SK-MEL-5 (cell line): ENCODE data around the gene CDCA3. TPM values are rescaled to one million over a fixed set of nuclear protein-coding genes. Genes with fewer than 3 reads are reported as not detected.

Experiments used
- DNase-seq: peaks from one replicate; pipeline ENCODE4 v3.0.0-alpha.2; 2016; ENCODE audit warnings: low read depth, low spot score
- in situ Hi-C: cut with HindIII; loops from 2 replicates; pipeline ENCODE4 v1.10.0; 2016; ENCODE audit warnings: low sequenced_read_pairs, high pct_unique_total_duplicates, low pct_unique_long_range_greater_than_20kb
- total RNA-seq: library from RNA; depleted of rRNA; stranded (reverse); fragments of >200 nt; shearing (Covaris generic); gene quantifications from 2 replicates; pipeline ENCODE4 v1.2.3, GENCODE V29; 2014

The CDCA3 gene
- total RNA-seq, 1 experiment from 2014 or later, result 52.3 TPM

DNA sequence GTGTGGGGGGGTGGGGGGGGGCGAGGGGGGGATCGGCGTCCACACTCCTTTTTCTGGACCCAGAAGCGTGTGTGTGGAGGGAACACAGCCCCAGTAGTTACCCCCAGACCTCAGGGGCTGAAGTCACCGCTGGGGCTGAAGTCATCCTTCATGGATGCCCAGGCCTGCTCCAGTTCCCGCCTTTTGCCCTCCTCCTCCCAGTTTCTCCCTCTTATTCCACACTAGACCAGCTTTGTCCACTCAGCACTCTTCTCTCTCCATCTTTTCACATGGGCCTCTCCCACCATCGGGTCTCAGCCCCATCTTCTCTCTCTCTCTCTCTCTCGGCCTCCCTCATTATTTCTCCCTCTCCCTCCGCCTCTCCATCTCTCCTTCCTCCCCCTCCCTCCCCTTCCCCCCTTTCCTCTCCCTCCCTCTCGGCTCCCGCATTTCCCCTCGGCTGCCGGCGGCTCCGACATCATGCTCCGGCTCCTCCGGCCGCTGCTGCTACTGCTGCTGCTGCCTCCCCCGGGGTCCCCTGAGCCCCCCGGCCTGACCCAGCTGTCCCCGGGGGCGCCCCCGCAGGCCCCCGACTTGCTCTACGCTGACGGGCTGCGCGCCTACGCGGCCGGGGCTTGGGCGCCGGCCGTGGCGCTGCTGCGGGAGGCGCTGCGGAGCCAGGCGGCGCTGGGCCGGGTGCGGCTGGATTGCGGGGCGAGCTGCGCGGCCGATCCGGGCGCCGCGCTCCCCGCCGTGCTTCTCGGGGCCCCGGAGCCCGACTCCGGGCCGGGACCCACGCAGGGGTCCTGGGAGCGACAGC lies 22.9 kb downstream of the CDCA3 start, which contains the start of gene P3H3:
P3H3 (plus strand) TSS at position 426 of the 799 bp plus-strand sequence; CDS start at position 460, 34 bp downstream.
- in situ Hi-C loops, result no loop called here
- DNase-seq, result peak; percentile 30

GRCh38 chr12:6827437-6827911 lies 23.6 kb downstream of the CDCA3 start:
- in situ Hi-C loops, result no loop called here
- peak; percentile 89 for DNase-seq

GRCh38 chr12:6826734-6827436 lies 24.2 kb downstream of the CDCA3 start:
- in situ Hi-C loops, result no loop called here
- DNase-seq, result no peak

GRCh38 chr12:6826125-6826733 lies 24.9 kb downstream of the CDCA3 start:
- in situ Hi-C loops, result no loop called here
- DNase-seq, result no peak

- DNase-seq, result peak; percentile 84
- in situ Hi-C loops, result no loop called here
Measured at GRCh38 chr12:6825398-6826124, 25.5 kb downstream of the CDCA3 start.

DNA sequence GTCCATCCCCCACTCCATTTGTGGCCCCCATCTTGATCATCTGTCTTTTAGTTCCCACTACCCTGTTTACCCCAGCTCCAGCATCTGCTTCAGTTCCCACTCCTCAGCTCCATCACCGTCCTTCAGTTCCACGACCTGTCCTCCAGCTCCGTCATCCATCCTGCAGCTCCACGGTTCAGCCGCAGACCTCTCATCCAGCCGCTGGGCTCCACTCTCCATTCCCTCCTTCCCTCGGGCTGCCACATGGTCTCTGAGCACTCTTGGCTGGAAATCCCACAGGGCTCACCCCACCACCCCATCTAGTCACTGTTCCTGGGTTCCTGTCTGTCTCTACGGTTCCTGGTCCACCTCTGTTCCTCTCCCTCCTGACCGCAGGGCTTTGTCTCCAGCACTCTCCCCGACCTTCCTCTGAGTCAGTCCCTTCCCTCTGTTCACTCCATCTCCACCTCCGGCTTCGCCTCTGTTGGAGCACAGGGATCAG lies 26.1 kb downstream of the CDCA3 start:
- in situ Hi-C loops, result no loop called here
- no peak for DNase-seq

DNA sequence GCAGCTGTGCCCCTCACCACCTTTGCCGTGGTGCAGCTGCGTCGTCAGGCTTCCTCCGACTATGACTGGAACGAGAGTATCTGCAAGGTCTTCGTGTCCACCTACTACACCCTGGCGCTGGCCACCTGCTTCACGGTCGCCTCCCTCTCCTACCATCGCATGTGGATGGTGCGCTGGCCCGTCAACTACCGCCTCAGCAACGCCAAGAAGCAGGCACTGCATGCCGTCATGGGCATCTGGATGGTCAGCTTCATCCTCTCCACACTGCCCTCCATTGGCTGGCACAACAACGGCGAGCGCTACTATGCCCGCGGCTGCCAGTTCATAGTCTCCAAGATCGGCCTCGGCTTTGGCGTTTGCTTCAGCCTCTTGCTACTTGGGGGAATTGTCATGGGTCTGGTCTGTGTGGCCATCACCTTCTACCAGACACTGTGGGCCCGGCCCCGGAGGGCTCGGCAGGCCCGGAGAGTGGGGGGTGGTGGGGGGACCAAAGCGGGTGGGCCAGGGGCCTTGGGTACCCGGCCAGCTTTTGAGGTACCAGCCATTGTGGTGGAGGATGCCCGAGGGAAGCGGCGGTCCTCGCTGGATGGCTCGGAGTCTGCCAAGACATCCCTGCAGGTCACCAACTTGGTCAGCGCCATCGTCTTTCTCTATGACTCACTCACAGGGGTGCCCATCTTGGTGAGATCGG lies 26.9 kb downstream of the CDCA3 start:
- in situ Hi-C loops, result no loop called here

DNA sequence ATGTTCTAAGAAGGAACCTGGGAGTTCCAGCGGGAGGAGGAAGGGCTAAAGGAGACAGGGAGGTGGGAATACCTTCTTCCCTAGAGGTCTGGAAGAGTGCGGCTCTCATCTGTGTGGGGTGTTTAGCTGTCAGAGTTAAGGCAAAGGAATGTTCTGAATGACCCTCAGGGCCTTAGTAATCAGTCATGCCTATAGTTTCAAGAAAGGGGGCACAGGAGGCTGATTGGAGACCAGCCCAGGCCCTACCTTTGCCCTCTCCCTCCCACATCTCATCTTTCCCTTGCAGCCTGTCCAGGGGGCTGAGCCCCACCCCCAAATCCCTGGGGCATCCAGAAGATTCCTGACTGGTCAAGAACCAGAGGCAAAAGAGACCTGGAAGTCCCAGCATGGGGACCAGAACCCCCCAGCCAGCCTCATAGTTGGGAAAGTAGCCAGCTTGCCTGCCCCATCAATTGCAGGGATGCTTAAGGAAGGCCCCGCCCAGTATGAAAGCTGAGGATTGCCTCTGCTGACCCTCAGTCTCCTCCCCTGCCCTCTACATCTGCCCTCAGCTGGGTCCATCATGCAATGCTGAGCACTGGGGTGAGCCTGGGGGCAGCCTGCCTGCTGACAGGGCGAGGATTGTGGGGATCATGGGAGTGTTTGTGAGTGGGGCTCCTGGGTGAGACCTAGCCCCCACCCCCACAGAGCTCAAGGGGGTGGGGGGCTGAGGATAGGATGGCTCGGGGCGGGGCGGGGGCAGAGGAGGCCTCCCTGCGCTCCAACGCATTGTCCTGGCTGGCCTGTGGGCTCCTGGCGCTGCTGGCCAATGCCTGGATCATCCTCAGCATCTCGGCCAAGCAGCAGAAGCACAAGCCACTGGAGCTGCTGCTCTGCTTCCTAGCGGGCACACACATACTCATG lies 27.7 kb downstream of the CDCA3 start:
- in situ Hi-C loops, result no loop called here
- DNase-seq, result no peak

More for the DNA sequence above, 26.9 kb downstream of the CDCA3 start:
- no peak for DNase-seq

- in situ Hi-C loops, result no loop called here
- DNase-seq, result no peak
Measured at GRCh38 chr12:6822426-6823135, 28.5 kb downstream of the CDCA3 start.

- in situ Hi-C loops, result no loop called here
Measured at GRCh38 chr12:6821591-6822425, 29.3 kb downstream of the CDCA3 start, which contains the start of gene GPR162. Gene GPR162 (plus strand): TSS chr12:6821821. CDS start chr12:6823899, 2,078 bp downstream.

GRCh38 chr12:6820166-6820565 lies 30.9 kb downstream of the CDCA3 start:
- no peak for DNase-seq
- in situ Hi-C loops, result no loop called here

More at GRCh38 chr12:6821591-6822425, 29.3 kb downstream of the CDCA3 start, which contains the start of gene GPR162:
- no peak for DNase-seq

DNA sequence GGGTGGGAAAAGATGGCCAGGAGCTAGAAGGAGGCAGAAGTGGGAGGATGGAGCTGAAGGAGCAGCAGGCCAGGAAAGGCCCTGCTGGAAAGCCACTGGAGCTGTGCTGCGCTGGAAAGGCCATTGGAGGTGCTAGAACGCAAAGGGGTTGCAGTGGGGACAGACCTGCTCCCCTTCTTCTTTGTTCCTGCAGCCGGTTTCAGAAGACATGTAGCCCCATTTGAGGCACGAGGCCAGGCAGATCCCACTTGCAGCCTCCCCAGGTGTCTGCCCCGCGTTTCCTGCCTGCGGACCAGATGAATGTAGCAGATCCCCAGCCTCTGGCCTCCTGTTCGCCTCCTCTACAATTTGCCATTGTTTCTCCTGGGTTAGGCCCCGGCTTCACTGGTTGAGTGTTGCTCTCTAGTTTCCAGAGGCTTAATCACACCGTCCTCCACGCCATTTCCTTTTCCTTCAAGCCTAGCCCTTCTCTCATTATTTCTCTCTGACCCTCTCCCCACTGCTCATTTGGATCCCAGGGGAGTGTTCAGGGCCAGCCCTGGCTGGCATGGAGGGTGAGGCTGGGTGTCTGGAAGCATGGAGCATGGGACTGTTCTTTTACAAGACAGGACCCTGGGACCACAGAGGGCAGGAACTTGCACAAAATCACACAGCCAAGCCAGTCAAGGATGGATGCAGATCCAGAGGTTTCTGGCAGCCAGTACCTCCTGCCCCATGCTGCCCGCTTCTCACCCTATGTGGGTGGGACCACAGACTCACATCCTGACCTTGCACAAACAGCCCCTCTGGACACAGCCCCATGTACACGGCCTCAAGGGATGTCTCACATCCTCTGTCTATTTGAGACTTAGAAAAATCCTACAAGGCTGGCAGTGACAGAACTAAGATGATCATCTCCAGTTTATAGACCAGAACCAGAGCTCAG lies 31.7 kb downstream of the CDCA3 start:
- no peak for DNase-seq
- in situ Hi-C loops, result no loop called here

- no peak for DNase-seq
- in situ Hi-C loops, result no loop called here
Measured at GRCh38 chr12:6818645-6819044, 32.4 kb downstream of the CDCA3 start.

DNA sequence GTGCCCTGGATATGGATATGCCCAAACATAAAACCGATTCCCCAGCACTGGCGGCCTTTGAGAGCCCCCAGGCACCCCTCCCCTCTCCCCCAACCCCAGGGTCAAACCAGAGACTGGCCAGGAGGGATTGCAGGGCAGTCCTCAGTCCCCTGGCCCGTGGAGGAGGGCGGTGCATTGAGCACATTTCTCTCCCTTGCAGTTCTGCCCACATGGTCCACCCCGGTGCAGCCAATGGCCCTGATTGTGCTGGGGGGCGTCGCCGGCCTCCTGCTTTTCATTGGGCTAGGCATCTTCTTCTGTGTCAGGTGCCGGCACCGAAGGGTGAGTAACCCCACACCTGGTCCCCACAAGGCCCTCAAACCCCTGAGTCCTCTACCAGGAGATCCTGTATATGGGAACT lies 32.9 kb downstream of the CDCA3 start:
- in situ Hi-C loops, result no loop called here
- DNase-seq, result no peak
